Panc1 (cell line): ENCODE data around the gene DTX3L. TPM values are rescaled to one million over a fixed set of nuclear protein-coding genes. Genes with fewer than 3 reads are reported as not detected.
A peak's percentile ranks its signal among the peaks of the same experiment; 100 is the strongest.
"Not testable (repeated sequence)": the region's sequence is repeated elsewhere in the genome, so short reads cannot be mapped to it uniquely, and the experiment has no call there.

Source experiments
- ATAC-seq: fragments of 200-7000 bp; cut with Tn5 transposase; 2 replicates; pipeline ENCODE4 v1.9.1; 2020; ENCODE audit warnings: mild to moderate bottlenecking, moderate library complexity
- BruUV-seq: library from RNA; stranded (reverse); fragments of 400-500 nt; replicated peaks from 2 replicates; lab custom pipeline; 2021; lab: Mats Ljungman, UMichigan
- CTCF ChIA-PET: fragments of 300-600 bp; sonication (Branson Sonifier 250); formaldehyde crosslinking; loops from one replicate; lab custom pipeline; 2022; ENCODE audit warnings: antibody characterized with exemption; lab: Charles Lee
- POLR2A ChIA-PET: fragments of 300-600 bp; sonication (Branson Sonifier 250); formaldehyde crosslinking; loops from one replicate; lab custom pipeline; 2022; ENCODE audit warnings: antibody characterized with exemption; lab: Charles Lee
- DNase-seq: peaks from one replicate; pipeline ENCODE4 v3.0.0-alpha.2; 2010; ENCODE audit warnings: low read depth, low spot score
- H3K27ac ChIP-seq: 2 replicates; pipeline ENCODE4 v1.5.1; 2011; ENCODE audit warnings: mild to moderate bottlenecking, low read length, inconsistent platforms
- H3K27me3 ChIP-seq: fragments of 200-500 bp; sonication (Bioruptor generic); 2 replicates; pipeline ENCODE4 v1.6.0; 2014; ENCODE audit warnings: low read length, inconsistent platforms; ENCODE audit not compliant: control insufficient read depth, insufficient read depth
- H3K36me3 ChIP-seq: fragments of 200-500 bp; sonication (Bioruptor generic); 2 replicates; pipeline ENCODE4 v1.5.1; 2014; ENCODE audit warnings: inconsistent platforms, mild to moderate bottlenecking, low read length, moderate library complexity; ENCODE audit not compliant: control insufficient read depth, insufficient read depth
- H3K4me1 ChIP-seq: 2 replicates; pipeline ENCODE4 v1.5.1; 2011; ENCODE audit warnings: inconsistent platforms, mild to moderate bottlenecking, low read length, moderate library complexity; ENCODE audit not compliant: control insufficient read depth, insufficient read depth
- H3K4me3 ChIP-seq, 2 experiments: 2 replicates each; pipeline ENCODE4 v1.5.1; 2011 to 2012; ENCODE audit warnings: low read depth in 2 of 2, low read length in 2 of 2, mild to moderate bottlenecking in 2 of 2, inconsistent platforms in 1 of 2, moderate library complexity in 1 of 2
- H3K9me3 ChIP-seq: fragments of 200-500 bp; sonication (Bioruptor generic); 2 replicates; pipeline ENCODE4 v1.5.1; 2014; ENCODE audit warnings: low read depth, mild to moderate bottlenecking, inconsistent platforms, low read length, moderate library complexity; ENCODE audit not compliant: control insufficient read depth, insufficient read depth
- CTCF ChIP-seq: fragments of 450-650 bp; IDR thresholded peaks from 2 replicates; pipeline ENCODE4 v1.5.1; 2017; ENCODE audit warnings: mild to moderate bottlenecking
- POLR2AphosphoS5 ChIP-seq: IDR thresholded peaks from 2 replicates; pipeline ENCODE4 v1.6.1; 2012; ENCODE audit warnings: mild to moderate bottlenecking, low read depth, low read length, moderate library complexity
- REST ChIP-seq, 2 experiments: IDR thresholded peaks; 2 replicates each; pipeline ENCODE4 v1.6.1; 2011 to 2012; ENCODE audit warnings: low read depth in 2 of 2, control low read depth in 1 of 2, low read length in 1 of 2, mild to moderate bottlenecking in 1 of 2, moderate library complexity in 1 of 2; ENCODE audit not compliant: insufficient read depth in 1 of 2
- SIN3A ChIP-seq: IDR thresholded peaks from 2 replicates; pipeline ENCODE4 v1.6.1; 2012; ENCODE audit warnings: low read depth, mild to moderate bottlenecking, low read length, moderate library complexity, borderline replicate concordance; ENCODE audit not compliant: insufficient read depth
- TCF7L2 ChIP-seq: IDR thresholded peaks from 2 replicates; pipeline ENCODE4 v1.6.1; 2011; ENCODE audit warnings: mild to moderate bottlenecking, low read depth, low read length, inconsistent platforms
- in situ Hi-C: cut with HindIII; loops from 2 replicates; pipeline ENCODE4 v1.10.0; 2016; ENCODE audit warnings: low sequenced_read_pairs, low pct_unique_long_range_greater_than_20kb
- intact Hi-C: fragments of 100-400 bp; cut with micrococcal nuclease; formaldehyde crosslinking; loops from one replicate; pipeline ENCODE4 v1.10.0; 2022; ENCODE audit not compliant: unreplicated experiment
- total RNA-seq: library from RNA; stranded (reverse); gene quantifications from one replicate; pipeline ENCODE4 v1.2.1, GENCODE V29; 2021; ENCODE audit not compliant: unreplicated experiment

Gene DTX3L
- total RNA-seq, 1 experiment from 2014 or later = 32.3 TPM

- DNase-seq (no peak), ATAC-seq (no peak)
- no peak for TF ChIP-seq TCF7L2
- TF ChIP-seq POLR2AphosphoS5 = no peak
- no peak; a peak in 1 of 4 replicates for TF ChIP-seq REST (IDR thresholded peaks at IDR 0.05; ENCODE audit: insufficient read depth in 1 of 2, low read depth in 2 of 2, low read length in 1 of 2)
- no peak for TF ChIP-seq SIN3A
- TF ChIP-seq CTCF = no peak
- Histone ChIP-seq H3K9me3 (no peaks in the 10 kb centered on the region), H3K4me1 (peaks cover 3% of the 10 kb centered on the region; the same call in 1 of the 2 replicates), H3K4me3 (peak overlapping the region; percentile 68 to 77), H3K36me3 (no peaks in the 10 kb centered on the region), H3K27ac (peak overlapping the region; percentile 77), H3K27me3 (no peaks in the 10 kb centered on the region)
- intact Hi-C loops = no loop called here
- BruUV-seq = no TSS peak
- ChIA-PET CTCF (interaction anchor here (0.7 kb wide), 1 partner anchor 129 kb away, joined by 4 read pairs; no protein-coding TSS in a partner anchor), POLR2A (no interaction called here)
- in situ Hi-C loops = no loop called here
Measured at GRCh38 chr3:122562923-122563716, 1.0 kb upstream of the DTX3L start.

- H3K27me3 ChIP-seq = no peaks in the 10 kb centered on the region
- ChIA-PET POLR2A (no interaction called here), CTCF (no interaction called here)
- peak; percentile 33; the same call in 1 of the 2 replicates for ATAC-seq
- H3K27ac ChIP-seq = peak overlapping the region; percentile 77
- peak overlapping the region; percentile 68 to 77 for H3K4me3 ChIP-seq
- intact Hi-C loops (no loop called here), in situ Hi-C loops (no loop called here)
- H3K9me3 ChIP-seq = no peaks in the 10 kb centered on the region
- H3K36me3 ChIP-seq = no peaks in the 10 kb centered on the region
- TF ChIP-seq POLR2AphosphoS5 (no peak), CTCF (no peak), SIN3A (no peak), TCF7L2 (no peak)
- peaks cover 3% of the 10 kb centered on the region; the same call in 1 of the 2 replicates for H3K4me1 ChIP-seq
- no TSS peak for BruUV-seq
- DNase-seq = no peak
Measured at GRCh38 chr3:122563717-122564025, 467 bp upstream of the DTX3L start.

- H3K27me3 ChIP-seq, BruUV-seq, POLR2A ChIA-PET, H3K4me1 ChIP-seq, intact Hi-C loops, ATAC-seq, H3K36me3 ChIP-seq, H3K27ac ChIP-seq, in situ Hi-C loops, H3K9me3 ChIP-seq, H3K4me3 ChIP-seq, DNase-seq: not testable (repeated sequence)
- CTCF ChIA-PET = interaction anchor here (0.5 kb wide), 1 partner anchor 11 kb away, joined by 3 read pairs; no protein-coding TSS in a partner anchor
Measured at GRCh38 chr3:122568131-122568530, 4.0 kb downstream of the DTX3L start.
